GM12891 (cell line): ENCODE data around the gene GIGYF1.

ENCODE experiments used
- POLR2A ChIP-seq: IDR thresholded peaks from 2 replicates; pipeline ENCODE4 v1.6.1; 2011; ENCODE audit warnings: low read depth, low read length, control low read depth
- POLR2AphosphoS5 ChIP-seq: IDR thresholded peaks from 2 replicates; pipeline ENCODE4 v1.6.1; 2011; ENCODE audit warnings: low read depth, low read length, control low read depth
- POU2F2 ChIP-seq: IDR thresholded peaks from 2 replicates; pipeline ENCODE4 v1.6.1; 2011; ENCODE audit warnings: low read depth, mild to moderate bottlenecking, control low read depth, low read length, moderate library complexity
- SPI1 ChIP-seq: IDR thresholded peaks from 2 replicates; pipeline ENCODE4 v1.6.1; 2011; ENCODE audit warnings: low read depth, low read length, control low read depth
- TAF1 ChIP-seq: IDR thresholded peaks from 2 replicates; pipeline ENCODE4 v1.6.1; 2011; ENCODE audit warnings: low read depth, low read length, control low read depth

DNA sequence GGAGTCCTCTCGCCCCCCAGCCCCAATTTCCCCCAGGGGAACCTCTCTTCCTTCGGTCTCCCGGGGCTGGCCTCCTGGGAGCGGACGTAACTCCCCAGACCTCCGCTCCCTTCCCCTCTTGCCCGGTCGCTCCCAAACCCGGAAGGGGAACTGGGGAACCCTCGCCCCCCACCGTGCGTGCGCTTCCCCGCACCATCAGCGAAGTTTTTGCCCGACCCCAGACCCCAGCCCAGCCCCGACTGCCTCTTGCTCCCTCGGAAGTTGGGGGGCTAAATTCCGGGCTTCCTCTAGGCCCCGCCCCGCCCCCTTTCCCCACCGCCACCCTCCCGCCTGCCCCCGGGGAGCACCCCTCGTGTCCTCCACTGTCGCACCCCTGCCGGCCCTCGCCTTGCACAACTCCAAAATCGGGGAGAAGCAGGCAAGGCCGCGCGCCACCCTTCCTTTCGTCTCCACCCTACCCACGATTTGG is 20.1 kb downstream of the GIGYF1 start:
- TF ChIP-seq POLR2AphosphoS5 (no peak), TAF1 (no peak), SPI1 (0 out of 2 replicates have a peak, but pooled peaks have one; percentile 16), POLR2A (no peak), POU2F2 (no peak)
